ENCODE measurements around the gene HID1. TPM values are rescaled to one million over a fixed set of nuclear protein-coding genes. Genes with fewer than 3 reads are reported as not detected.

The HID1 gene
- total RNA-seq, 4 donors from 2014 or later: 1.7 to 6.3 (median 2.6) TPM

GRCh38 chr17:74962622-74963394 lies 9.8 kb downstream of the HID1 start:
- Histone ChIP-seq H3K36me3 (no peaks in the 10 kb centered on the region), H3K4me1 (peaks cover 3 to 37% (median 9%) of the 10 kb centered on the region in 3 donors), H3K4me3 (no peak overlapping the region), H3K27me3 (peaks cover 0 to 8% (median 0%) of the 10 kb centered on the region in 4 donors), H3K9me3 (no peaks in the 10 kb centered on the region), H3K27ac (no peak overlapping the region)
- WGBS, 2 donors: 90 to 93% methylated on average over 5 to 8 of the region's 18 CpGs
- no peak for DNase-seq
- TF ChIP-seq CTCF (IDR thresholded peaks at IDR 0.05): no peak
- no peak for TF ChIP-seq POLR2A (IDR thresholded peaks at IDR 0.05)
- intact Hi-C loops (cut with DNase I): loop anchor here (10.0 kb wide), 2 partner anchors 142 to 232 kb away; partner anchors contain the start of gene ARMC7

GRCh38 chr17:74961657-74962350 lies 10.8 kb downstream of the HID1 start:
- no peaks in the 10 kb centered on the region for H3K9me3 ChIP-seq
- H3K27ac ChIP-seq: no peak overlapping the region
- peaks cover 0 to 8% (median 0%) of the 10 kb centered on the region in 4 donors for H3K27me3 ChIP-seq
- 9 to 26% methylated on average over 6 to 7 of the region's 23 CpGs for WGBS, 2 donors
- intact Hi-C loops (cut with DNase I): loop anchor here (10.0 kb wide), 2 partner anchors 143 to 233 kb away; partner anchors contain the start of gene ARMC7
- no peak for DNase-seq
- peaks cover 3 to 38% (median 9%) of the 10 kb centered on the region in 3 donors for H3K4me1 ChIP-seq
- peak; percentile 77 to 91 (median 86) for TF ChIP-seq CTCF (IDR thresholded peaks at IDR 0.05)
- TF ChIP-seq POLR2A (IDR thresholded peaks at IDR 0.05): no peak
- H3K4me3 ChIP-seq: no peak overlapping the region
- no peaks in the 10 kb centered on the region for H3K36me3 ChIP-seq

- no peak overlapping the region for H3K4me3 ChIP-seq
- WGBS, 2 donors: 35 to 45% methylated on average over 11 to 16 of the region's 19 CpGs
- no peaks in the 10 kb centered on the region for H3K36me3 ChIP-seq
- no peaks in the 10 kb centered on the region for H3K9me3 ChIP-seq
- intact Hi-C loops (cut with DNase I): loop anchor here (10.0 kb wide), 2 partner anchors 144 to 234 kb away; partner anchors contain the start of gene ARMC7
- H3K27me3 ChIP-seq: peaks cover 0 to 8% (median 0%) of the 10 kb centered on the region in 4 donors
- no peak for DNase-seq
- H3K27ac ChIP-seq: peak overlapping the region in 1 of 4 donors; percentile 14
- peaks cover 3 to 44% (median 9%) of the 10 kb centered on the region in 3 donors for H3K4me1 ChIP-seq
- TF ChIP-seq POLR2A (IDR thresholded peaks at IDR 0.05): no peak
- peak in 5 of 6 experiments; percentile 44 to 89 (median 64) for TF ChIP-seq CTCF (IDR thresholded peaks at IDR 0.05)
Measured at GRCh38 chr17:74960570-74961342, 11.8 kb downstream of the HID1 start.

- TF ChIP-seq CTCF (IDR thresholded peaks at IDR 0.05) (no peak), POLR2A (IDR thresholded peaks at IDR 0.05) (no peak)
- Histone ChIP-seq H3K9me3 (no peaks in the 10 kb centered on the region), H3K4me3 (no peak overlapping the region), H3K36me3 (no peaks in the 10 kb centered on the region), H3K27ac (peak overlapping the region in 1 of 4 donors; percentile 14), H3K27me3 (peaks cover 0 to 8% (median 0%) of the 10 kb centered on the region in 4 donors), H3K4me1 (peaks cover 3 to 37% (median 9%) of the 10 kb centered on the region in 3 donors)
- WGBS, 2 donors: 65 to 70% methylated on average over 10 to 11 of the region's 14 CpGs
- intact Hi-C loops (cut with DNase I): loop anchor here (5.0 to 10.0 kb wide), 4 partner anchors 38 to 235 kb away; partner anchors contain the start of genes ARMC7, OTOP2 and USH1G
- DNase-seq: no peak
Measured at GRCh38 chr17:74959826-74960515, 12.6 kb downstream of the HID1 start.
